HepG2 (cell line): ENCODE measurements around the gene DOCK2.

ENCODE experiments used
- CHD2 ChIP-seq: IDR thresholded peaks from 2 replicates; pipeline ENCODE4 v1.6.1; 2011; ENCODE audit warnings: low read depth, low read length, improper control_type of control experiment
- EP300 ChIP-seq, 3 experiments: sonication (generic) in 1 of 3; formaldehyde crosslinking in 1 of 3; IDR thresholded peaks; 2 replicates each; pipeline versions ENCODE4 v1.5.1 to v1.6.1; 2011 to 2020; ENCODE audit warnings: low read depth in 2 of 3, low read length in 2 of 3, borderline replicate concordance in 1 of 3, improper control_type of control experiment in 1 of 3, mild to moderate bottlenecking in 1 of 3, missing genetic modification reagents in 1 of 3, moderate library complexity in 1 of 3
- PLRG1 ChIP-seq: fragments of 450-650 bp; conservative IDR thresholded peaks from 2 replicates; pipeline ENCODE4 v1.6.1; 2016
- POLR2A ChIP-seq, 2 experiments: IDR thresholded peaks; 2 replicates each; pipeline ENCODE4 v1.6.1; 2011; ENCODE audit warnings: low read depth in 2 of 2, low read length in 2 of 2, mild to moderate bottlenecking in 1 of 2, moderate library complexity in 1 of 2; ENCODE audit not compliant: insufficient read depth in 1 of 2
- SIN3A ChIP-seq: IDR thresholded peaks from 2 replicates; pipeline ENCODE4 v1.6.1; 2011; ENCODE audit warnings: low read depth, mild to moderate bottlenecking, control low read depth, low read length, borderline replicate concordance
- SOX6 ChIP-seq, 2 experiments: fragments of 450-650 bp in 1 of 2; sonication (generic) in 1 of 2; formaldehyde crosslinking in 1 of 2; IDR thresholded peaks; 2 replicates each; pipeline versions ENCODE4 v1.4.0 to v1.6.1; 2017 to 2020; ENCODE audit warnings: antibody characterized with exemption in 1 of 2, mild to moderate bottlenecking in 1 of 2, missing genetic modification reagents in 1 of 2
- XRCC5 ChIP-seq: fragments of 200-400 bp; formaldehyde crosslinking; optimal IDR thresholded peaks from 2 replicates; pipeline ENCODE3; 2017; ENCODE audit warnings: mild to moderate bottlenecking, low read length
- ZNF296 ChIP-seq: sonication (generic); formaldehyde crosslinking; conservative IDR thresholded peaks from 2 replicates; pipeline ENCODE4 v1.5.0; 2020; ENCODE audit warnings: mild to moderate bottlenecking, missing genetic modification reagents
- ZNF703 ChIP-seq: sonication (generic); formaldehyde crosslinking; IDR thresholded peaks from 2 replicates; pipeline ENCODE4 v1.5.1; 2020; ENCODE audit warnings: missing genetic modification reagents, mild to moderate bottlenecking, moderate library complexity, borderline replicate concordance
- TF ChIP-seq, protein P1 (sequence below): sonication (generic); formaldehyde crosslinking; IDR thresholded peaks from 2 replicates; pipeline ENCODE4 v1.9.0; 2021; ENCODE audit warnings: missing genetic modification reagents, mild to moderate bottlenecking, borderline replicate concordance
- TF ChIP-seq, protein P2 (sequence below): sonication (generic); formaldehyde crosslinking; IDR thresholded peaks from 2 replicates; pipeline ENCODE4 v1.4.0; 2020; ENCODE audit warnings: mild to moderate bottlenecking, missing genetic modification reagents
- TF ChIP-seq, protein P3 (sequence below): IDR thresholded peaks from 2 replicates; pipeline ENCODE4 v1.6.1; 2016; ENCODE audit warnings: control low read depth
- TF ChIP-seq, protein P4 (sequence below), 2 experiments: IDR thresholded peaks; 2 replicates each; pipeline ENCODE4 v1.6.1; 2011 to 2012; ENCODE audit warnings: low read length in 2 of 2, borderline replicate concordance in 1 of 2, low read depth in 1 of 2, mild to moderate bottlenecking in 1 of 2, moderate library complexity in 1 of 2

DNA sequence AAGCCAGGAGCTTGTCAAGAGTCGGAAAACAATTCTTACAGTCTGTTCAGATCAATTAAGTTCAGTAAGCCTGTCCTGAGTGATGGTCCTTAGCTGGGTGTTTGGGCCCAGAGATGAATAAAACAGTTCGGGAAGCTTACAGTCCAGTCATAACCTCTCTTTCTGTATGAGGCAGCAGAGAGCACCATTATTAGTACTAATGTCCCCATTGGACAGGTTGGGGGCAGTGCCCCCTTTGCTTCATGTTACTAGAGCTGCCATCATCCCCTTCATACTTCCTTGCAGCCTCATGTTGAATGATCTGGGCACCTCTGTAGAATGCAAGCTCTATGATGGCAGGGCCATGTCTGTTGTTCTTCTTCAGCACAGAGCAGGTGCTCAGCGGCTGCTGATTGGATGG, 9.8 kb downstream of the DOCK2 start:
- TF ChIP-seq SOX6 (IDR thresholded peaks at IDR 0.05) (no peak), SOX6 (CRISPR knock-in tag; IDR thresholded peaks at IDR 0.05) (no peak), EP300 (IDR thresholded peaks at IDR 0.05; ENCODE audit: low read depth in 2 of 2, low read length in 2 of 2) (no peak), EP300 (CRISPR knock-in tag; IDR thresholded peaks at IDR 0.05; ENCODE audit: borderline replicate concordance) (no peak), CHD2 (no peak), PLRG1 (no peak), POLR2A (IDR thresholded peaks at IDR 0.05; ENCODE audit: insufficient read depth in 1 of 2, low read depth in 2 of 2, low read length in 2 of 2) (no peak), ZNF703 (no peak), SIN3A (no peak), XRCC5 (no peak), ZNF296 (CRISPR knock-in tag) (no peak)
- TF ChIP-seq, protein P1, sequence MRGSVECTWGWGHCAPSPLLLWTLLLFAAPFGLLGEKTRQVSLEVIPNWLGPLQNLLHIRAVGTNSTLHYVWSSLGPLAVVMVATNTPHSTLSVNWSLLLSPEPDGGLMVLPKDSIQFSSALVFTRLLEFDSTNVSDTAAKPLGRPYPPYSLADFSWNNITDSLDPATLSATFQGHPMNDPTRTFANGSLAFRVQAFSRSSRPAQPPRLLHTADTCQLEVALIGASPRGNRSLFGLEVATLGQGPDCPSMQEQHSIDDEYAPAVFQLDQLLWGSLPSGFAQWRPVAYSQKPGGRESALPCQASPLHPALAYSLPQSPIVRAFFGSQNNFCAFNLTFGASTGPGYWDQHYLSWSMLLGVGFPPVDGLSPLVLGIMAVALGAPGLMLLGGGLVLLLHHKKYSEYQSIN (CRISPR knock-in tag): no peak
- TF ChIP-seq, protein P2, sequence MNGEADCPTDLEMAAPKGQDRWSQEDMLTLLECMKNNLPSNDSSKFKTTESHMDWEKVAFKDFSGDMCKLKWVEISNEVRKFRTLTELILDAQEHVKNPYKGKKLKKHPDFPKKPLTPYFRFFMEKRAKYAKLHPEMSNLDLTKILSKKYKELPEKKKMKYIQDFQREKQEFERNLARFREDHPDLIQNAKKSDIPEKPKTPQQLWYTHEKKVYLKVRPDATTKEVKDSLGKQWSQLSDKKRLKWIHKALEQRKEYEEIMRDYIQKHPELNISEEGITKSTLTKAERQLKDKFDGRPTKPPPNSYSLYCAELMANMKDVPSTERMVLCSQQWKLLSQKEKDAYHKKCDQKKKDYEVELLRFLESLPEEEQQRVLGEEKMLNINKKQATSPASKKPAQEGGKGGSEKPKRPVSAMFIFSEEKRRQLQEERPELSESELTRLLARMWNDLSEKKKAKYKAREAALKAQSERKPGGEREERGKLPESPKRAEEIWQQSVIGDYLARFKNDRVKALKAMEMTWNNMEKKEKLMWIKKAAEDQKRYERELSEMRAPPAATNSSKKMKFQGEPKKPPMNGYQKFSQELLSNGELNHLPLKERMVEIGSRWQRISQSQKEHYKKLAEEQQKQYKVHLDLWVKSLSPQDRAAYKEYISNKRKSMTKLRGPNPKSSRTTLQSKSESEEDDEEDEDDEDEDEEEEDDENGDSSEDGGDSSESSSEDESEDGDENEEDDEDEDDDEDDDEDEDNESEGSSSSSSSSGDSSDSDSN (CRISPR knock-in tag): no peak
- TF ChIP-seq, protein P3, sequence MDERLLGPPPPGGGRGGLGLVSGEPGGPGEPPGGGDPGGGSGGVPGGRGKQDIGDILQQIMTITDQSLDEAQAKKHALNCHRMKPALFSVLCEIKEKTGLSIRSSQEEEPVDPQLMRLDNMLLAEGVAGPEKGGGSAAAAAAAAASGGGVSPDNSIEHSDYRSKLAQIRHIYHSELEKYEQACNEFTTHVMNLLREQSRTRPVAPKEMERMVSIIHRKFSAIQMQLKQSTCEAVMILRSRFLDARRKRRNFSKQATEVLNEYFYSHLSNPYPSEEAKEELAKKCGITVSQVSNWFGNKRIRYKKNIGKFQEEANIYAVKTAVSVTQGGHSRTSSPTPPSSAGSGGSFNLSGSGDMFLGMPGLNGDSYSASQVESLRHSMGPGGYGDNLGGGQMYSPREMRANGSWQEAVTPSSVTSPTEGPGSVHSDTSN (CRISPR knock-in tag): no peak
- TF ChIP-seq, protein P4, sequence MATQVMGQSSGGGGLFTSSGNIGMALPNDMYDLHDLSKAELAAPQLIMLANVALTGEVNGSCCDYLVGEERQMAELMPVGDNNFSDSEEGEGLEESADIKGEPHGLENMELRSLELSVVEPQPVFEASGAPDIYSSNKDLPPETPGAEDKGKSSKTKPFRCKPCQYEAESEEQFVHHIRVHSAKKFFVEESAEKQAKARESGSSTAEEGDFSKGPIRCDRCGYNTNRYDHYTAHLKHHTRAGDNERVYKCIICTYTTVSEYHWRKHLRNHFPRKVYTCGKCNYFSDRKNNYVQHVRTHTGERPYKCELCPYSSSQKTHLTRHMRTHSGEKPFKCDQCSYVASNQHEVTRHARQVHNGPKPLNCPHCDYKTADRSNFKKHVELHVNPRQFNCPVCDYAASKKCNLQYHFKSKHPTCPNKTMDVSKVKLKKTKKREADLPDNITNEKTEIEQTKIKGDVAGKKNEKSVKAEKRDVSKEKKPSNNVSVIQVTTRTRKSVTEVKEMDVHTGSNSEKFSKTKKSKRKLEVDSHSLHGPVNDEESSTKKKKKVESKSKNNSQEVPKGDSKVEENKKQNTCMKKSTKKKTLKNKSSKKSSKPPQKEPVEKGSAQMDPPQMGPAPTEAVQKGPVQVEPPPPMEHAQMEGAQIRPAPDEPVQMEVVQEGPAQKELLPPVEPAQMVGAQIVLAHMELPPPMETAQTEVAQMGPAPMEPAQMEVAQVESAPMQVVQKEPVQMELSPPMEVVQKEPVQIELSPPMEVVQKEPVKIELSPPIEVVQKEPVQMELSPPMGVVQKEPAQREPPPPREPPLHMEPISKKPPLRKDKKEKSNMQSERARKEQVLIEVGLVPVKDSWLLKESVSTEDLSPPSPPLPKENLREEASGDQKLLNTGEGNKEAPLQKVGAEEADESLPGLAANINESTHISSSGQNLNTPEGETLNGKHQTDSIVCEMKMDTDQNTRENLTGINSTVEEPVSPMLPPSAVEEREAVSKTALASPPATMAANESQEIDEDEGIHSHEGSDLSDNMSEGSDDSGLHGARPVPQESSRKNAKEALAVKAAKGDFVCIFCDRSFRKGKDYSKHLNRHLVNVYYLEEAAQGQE (IDR thresholded peaks at IDR 0.05; ENCODE audit: borderline replicate concordance in 1 of 2, low read depth in 1 of 2, low read length in 2 of 2): no peak
